Fibroblast of skin of right quadriceps (primary cell): ENCODE data around the gene WDR59.
"Not testable (repeated sequence)": the region's sequence is repeated elsewhere in the genome, so short reads cannot be mapped to it uniquely, and the experiment has no call there.

Source experiments
- DNase-seq: peaks from one replicate; pipeline ENCODE4 v3.0.0-alpha.2; 2013

WDR59 gene

DNA sequence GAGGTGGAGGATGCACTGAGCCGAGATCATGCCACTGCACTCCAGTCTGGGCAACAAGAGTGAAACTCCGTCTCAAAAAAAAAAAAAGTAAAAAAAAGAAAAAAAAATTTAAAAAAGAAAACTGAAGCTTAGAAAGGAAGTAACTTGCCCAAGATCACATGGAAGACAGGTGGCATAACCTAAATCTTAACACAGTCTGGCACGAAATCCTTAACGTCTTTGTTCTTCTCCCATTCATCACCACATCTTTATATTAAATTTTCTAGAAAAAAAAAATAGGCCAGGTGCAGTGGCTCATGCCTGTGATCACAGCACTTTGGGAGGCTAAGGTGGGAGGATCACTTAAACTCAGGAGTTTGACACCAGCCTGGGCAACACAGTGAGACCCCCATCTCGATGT, 9.3 kb downstream of the WDR59 start:
- DNase-seq: no peak

GRCh38 chr16:74973304-74973703, 11.6 kb downstream of the WDR59 start:
- DNase-seq: no peak

DNA sequence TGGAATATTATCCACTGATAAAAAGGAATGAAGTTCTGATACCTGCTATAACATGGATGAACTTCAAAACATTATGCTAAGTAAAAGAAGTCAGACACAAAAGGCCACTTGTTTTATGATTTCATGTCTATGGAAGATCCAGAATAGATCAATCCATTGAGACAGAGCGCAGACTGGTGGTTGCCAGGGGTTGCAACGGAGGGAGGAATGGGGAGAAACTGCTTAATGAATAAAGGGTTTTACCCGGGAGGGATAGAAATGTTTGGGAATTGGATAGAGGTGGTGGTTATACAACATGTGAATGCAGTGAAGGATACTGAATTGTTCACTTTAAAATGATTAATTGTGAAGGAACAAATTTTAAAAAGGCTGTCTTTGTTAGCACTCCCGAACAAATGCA, 30.2 kb downstream of the WDR59 start:
- DNase-seq: no peak

GRCh38 chr16:74951681-74952080, 33.2 kb downstream of the WDR59 start:
- DNase-seq: no peak

DNA sequence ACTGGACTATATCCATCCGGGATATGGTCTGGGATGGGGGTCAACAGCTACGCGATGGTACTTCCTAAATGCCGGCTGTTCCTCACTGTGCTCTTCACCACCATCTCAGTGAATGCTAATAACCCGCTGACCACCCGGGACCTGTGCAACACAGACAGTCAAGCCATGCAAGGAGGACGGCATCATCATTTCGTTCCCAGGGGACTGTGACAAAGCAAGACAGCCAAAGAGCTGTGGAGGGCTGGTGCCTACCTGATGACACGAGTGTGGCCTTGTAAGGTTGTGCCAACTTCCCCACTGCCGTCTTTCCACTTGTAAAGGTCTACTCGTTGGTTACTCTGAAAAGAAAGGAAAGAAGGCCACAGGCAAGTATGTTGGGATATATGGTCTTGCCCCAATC, 33.7 kb downstream of the WDR59 start:
- DNase-seq: no peak

- no peak for DNase-seq
Observed at GRCh38 chr16:74950511-74950910, 34.4 kb downstream of the WDR59 start.

GRCh38 chr16:74949309-74949708, 35.6 kb downstream of the WDR59 start:
- no peak for DNase-seq

- no peak for DNase-seq
Observed at GRCh38 chr16:74944466-74944865, 40.5 kb downstream of the WDR59 start.

- no peak for DNase-seq
Observed at GRCh38 chr16:74942977-74943918, 41.7 kb downstream of the WDR59 start.

- DNase-seq: no peak
Observed at GRCh38 chr16:74942566-74942965, 42.4 kb downstream of the WDR59 start.

DNA sequence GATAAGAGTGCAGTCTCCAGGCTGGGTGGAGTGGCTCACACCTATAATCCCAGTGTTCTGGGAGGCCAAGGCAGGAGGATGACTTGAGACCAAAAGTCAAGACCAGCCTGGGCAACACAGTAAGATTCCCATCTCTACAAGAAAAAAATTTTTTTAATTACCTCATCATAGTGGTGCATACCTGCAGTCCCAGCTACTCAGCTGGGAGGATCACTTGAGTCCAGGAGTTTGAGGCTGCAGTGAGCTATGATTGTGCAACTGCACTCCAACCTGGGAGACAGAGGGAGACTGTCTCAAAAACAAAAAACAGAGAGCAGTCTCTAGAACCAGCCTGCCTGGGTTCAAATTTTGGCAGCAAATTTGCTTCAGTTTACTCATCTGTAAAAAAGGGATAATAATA, 45.2 kb downstream of the WDR59 start:
- no peak for DNase-seq

DNA sequence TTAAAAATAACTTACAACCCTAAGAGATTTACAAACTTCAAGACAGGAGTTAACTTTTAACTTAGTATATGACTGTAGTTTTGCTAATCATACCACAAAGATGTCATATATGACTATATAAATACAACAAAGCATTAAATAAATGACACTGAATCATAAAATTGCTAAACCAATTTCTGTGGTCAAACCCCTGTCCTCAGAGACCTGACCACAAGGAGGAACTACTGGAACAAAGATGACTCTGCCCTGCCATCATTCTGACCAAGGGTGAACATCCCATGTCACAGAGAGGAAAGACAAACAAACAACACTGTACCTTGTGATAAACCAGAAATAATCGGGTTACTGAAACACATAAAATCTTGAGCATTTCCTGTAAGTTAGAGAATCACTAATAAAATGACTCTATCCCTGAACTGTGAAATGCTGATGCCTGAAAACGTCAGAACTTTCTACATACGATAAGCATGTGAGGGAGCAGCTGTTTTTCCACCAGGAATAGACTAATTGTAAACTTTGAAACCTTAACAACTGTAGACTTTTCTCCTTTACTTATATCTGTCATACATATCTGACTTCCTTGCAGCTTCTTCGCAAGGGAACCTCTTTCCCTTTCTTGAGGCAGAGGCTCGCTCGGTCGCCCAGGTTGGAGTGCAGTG, 47.9 kb downstream of the WDR59 start:
- peak; percentile 66 for DNase-seq

GRCh38 chr16:74931445-74931844, 53.5 kb downstream of the WDR59 start:
- no peak for DNase-seq

GRCh38 chr16:74929636-74930035, 55.3 kb downstream of the WDR59 start:
- no peak for DNase-seq

- no peak for DNase-seq
Observed at GRCh38 chr16:74926805-74927204, 58.1 kb downstream of the WDR59 start.

- no peak for DNase-seq
Observed at GRCh38 chr16:74923766-74924460, 61.0 kb downstream of the WDR59 start.

GRCh38 chr16:74922150-74923138, 62.5 kb downstream of the WDR59 start:
- no peak for DNase-seq

DNA sequence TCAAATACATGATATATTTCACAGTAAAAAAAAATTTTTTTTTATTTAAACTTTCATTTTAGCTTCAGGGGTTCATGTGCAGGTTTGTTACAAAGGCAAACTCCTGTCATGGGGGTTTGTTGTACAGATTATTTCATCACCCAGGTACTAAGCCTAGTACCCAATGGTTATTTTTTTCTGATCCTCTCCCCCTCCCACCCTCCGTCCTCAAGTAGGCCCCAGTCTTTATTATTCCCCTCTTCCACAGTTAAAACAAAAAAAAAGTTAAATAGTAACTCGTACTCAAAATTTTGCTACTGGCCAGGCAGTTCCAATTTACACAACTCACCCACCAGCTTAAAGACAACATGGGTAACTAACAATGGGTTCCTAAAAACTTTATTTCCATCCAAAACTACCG, 63.9 kb downstream of the WDR59 start:
- no peak for DNase-seq

DNA sequence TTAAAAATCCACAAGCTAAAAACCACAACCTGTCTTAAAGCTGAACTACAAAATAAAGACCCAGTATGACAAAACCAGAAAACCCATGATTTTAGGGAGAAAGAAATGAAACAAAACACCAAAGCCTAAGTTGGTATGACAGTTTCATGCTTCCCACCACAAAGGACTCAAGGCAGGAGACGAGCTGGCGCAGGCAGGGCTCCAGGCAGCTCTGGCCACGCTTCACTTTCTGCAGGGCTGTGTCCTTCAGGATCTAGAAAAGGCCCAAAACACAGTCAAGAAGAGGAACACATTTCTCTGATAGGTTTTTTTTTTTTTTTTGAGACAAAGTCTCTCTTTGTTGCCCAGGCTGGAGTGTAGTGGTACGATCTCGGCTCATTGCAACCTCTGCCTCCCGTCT, 75.3 kb downstream of the WDR59 start:
- no peak for DNase-seq

- DNase-seq: not testable (repeated sequence)
Observed at GRCh38 chr16:74908759-74909158, 76.2 kb downstream of the WDR59 start.

DNA sequence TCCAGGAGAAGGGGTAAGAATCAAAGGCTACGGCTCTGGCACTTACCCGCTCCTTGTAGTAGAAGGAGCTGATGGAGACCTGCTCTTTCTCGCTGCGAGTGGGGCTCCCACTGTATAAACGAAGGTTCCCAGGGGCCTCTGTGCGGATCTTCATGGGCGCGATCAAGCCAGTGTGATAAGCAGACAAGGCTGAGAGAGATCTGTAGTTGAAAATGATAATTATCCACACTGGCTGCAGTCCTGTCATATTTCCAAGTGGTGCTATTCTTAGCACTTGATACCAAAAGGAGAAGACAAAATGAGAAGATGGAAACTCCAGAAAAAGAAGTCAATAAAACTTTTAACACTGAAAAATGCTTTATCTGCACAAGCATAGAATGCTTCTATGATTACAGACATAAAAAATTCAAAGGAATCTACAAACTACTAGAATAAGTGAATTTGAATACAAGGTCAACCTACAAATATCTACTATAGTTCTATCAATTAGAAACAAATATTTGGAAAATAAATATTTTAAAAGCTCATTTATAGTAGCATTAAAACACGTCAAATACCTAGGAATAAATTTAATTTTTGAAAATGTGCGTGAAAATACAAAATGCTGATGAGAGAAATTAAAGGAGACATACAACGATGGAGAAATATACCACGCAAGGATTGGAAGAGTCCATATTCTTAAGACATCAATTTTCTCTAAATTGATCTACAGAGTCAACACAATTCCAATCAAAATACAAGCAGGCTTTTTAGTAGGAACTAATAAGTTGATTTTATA, 80.8 kb downstream of the WDR59 start:
- DNase-seq: no peak

GRCh38 chr16:74903120-74903519, 81.8 kb downstream of the WDR59 start:
- no peak for DNase-seq
